ENCODE measurements around the gene DNAJC25.

GRCh38 chr9:111588846-111589245 is 42.3 kb upstream of the DNAJC25 start:
- TF ChIP-seq ZNF830 (tag by site-specific recombination; IDR thresholded peaks at IDR 0.05; ENCODE audit: low read depth), result no peak
- no peak for TF ChIP-seq KLF8 (tag by site-specific recombination; IDR thresholded peaks at IDR 0.05)
- no peak for TF ChIP-seq CTCF (tag by site-specific recombination; IDR thresholded peaks at IDR 0.05)
- no peak for TF ChIP-seq ZNF558 (tag by site-specific recombination; IDR thresholded peaks at IDR 0.05)
- TF ChIP-seq ZNF626 (tag by site-specific recombination; IDR thresholded peaks at IDR 0.05), result no peak
- TF ChIP-seq REST (tag by site-specific recombination; IDR thresholded peaks at IDR 0.05), result no peak
- no peak for TF ChIP-seq ZNF621 (tag by site-specific recombination; IDR thresholded peaks at IDR 0.05)
- no peak for TF ChIP-seq BCL11A (tag by site-specific recombination; IDR thresholded peaks at IDR 0.05; ENCODE audit: low read depth)
- TF ChIP-seq ZBTB20 (tag by site-specific recombination; IDR thresholded peaks at IDR 0.05), result no peak
- TF ChIP-seq KLF10 (tag by site-specific recombination; IDR thresholded peaks at IDR 0.05), result no peak
- TF ChIP-seq ZNF549 (tag by site-specific recombination; IDR thresholded peaks at IDR 0.05), result no peak
- TF ChIP-seq ZNF76 (tag by site-specific recombination; IDR thresholded peaks at IDR 0.05; ENCODE audit: borderline replicate concordance, low read depth), result no peak

All from HEK293 (cell line).